Right atrium auricular region (tissue), 2 donors: Measurements from ENCODE around the gene TLE4. TPM values are rescaled to one million over a fixed set of nuclear protein-coding genes. Genes with fewer than 3 reads are reported as not detected.
A peak's percentile ranks its signal among the peaks of the same experiment; 100 is the strongest.

ENCODE experiments used
- DNase-seq: peaks from one replicate; pipeline ENCODE4 v3.0.0-alpha.2; 2019; ENCODE audit warnings: low spot score
- H3K27ac ChIP-seq, 2 donors: fragments of 200-600 bp; sonication (generic); 1 replicate in 1 of 2; 2 replicates in 1 of 2; pipeline ENCODE4 v1.5.1; 2016 to 2019
- H3K27me3 ChIP-seq, 2 donors: fragments of 200-600 bp; sonication (generic); one replicate each; pipeline versions ENCODE4 v1.5.1 to v1.6.0; 2017 to 2019
- H3K36me3 ChIP-seq: fragments of 200-600 bp; sonication (generic); one replicate; pipeline ENCODE4 v1.5.1; 2016
- H3K4me1 ChIP-seq, 2 donors: fragments of 200-600 bp; sonication (generic); one replicate each; pipeline versions ENCODE4 v1.5.1 to v1.6.0; 2017 to 2019
- H3K4me3 ChIP-seq, 2 donors: fragments of 200-600 bp; sonication (generic); 1 replicate in 1 of 2; 2 replicates in 1 of 2; pipeline ENCODE4 v1.5.1; 2017 to 2019; ENCODE audit warnings: mild to moderate bottlenecking in 1 of 2, moderate library complexity in 1 of 2
- H3K9me3 ChIP-seq, 2 donors: fragments of 200-600 bp; sonication (generic); one replicate each; pipeline ENCODE4 v1.5.1; 2019
- total RNA-seq, 2 donors: library from RNA; depleted of rRNA; stranded (reverse); fragments of >200 nt; gene quantifications; one replicate each; pipeline ENCODE4 v1.1.0, GENCODE V29; 2016
- TF ChIP-seq, protein P1 (sequence below), 2 donors: fragments of 200-600 bp; sonication (generic); IDR thresholded peaks; one replicate each; pipeline ENCODE4 v1.5.1; 2019; ENCODE audit warnings: antibody characterized with exemption in 2 of 2

The TLE4 gene
- total RNA-seq, 2 donors from 2014 or later: 18.9 to 26.1 TPM

DNA sequence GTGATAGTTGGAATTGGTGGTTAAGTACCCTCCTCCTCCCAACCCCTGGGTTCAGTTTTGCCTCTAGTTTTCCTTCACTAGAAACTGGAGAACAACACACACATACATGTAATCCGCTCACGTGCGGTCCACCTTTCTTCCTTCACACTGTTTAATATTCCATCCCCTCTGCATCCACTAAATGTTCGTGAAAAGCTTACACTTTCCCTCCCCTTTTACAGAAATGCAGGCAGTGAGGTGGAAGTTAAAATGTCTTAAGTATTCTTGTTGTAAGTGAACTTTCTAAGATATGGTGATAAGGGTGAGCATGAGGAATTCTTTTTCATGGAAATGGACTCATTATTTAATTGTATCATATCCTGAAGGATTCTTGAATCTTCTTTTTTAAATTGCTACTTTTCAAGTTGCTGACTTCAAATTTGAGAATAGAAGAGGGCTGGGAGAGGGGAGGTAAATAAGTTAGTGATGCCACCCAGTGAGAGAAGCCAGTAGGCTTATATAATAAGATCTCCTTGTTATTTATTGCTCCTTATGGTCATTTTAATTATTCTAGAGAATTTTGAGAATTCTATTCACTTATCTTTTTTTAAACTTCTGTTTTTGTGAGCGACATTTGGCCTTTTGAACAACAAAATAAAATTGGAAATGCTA, 90.2 kb downstream of the TLE4 start:
- Histone ChIP-seq H3K4me1 (peaks cover 0 to 32% of the 10 kb centered on the region in 2 donors), H3K9me3 (no peaks in the 10 kb centered on the region), H3K27me3 (no peaks in the 10 kb centered on the region), H3K36me3 (no peaks in the 10 kb centered on the region), H3K4me3 (no peak overlapping the region), H3K27ac (no peak overlapping the region)
- DNase-seq: no peak
- TF ChIP-seq, protein P1, sequence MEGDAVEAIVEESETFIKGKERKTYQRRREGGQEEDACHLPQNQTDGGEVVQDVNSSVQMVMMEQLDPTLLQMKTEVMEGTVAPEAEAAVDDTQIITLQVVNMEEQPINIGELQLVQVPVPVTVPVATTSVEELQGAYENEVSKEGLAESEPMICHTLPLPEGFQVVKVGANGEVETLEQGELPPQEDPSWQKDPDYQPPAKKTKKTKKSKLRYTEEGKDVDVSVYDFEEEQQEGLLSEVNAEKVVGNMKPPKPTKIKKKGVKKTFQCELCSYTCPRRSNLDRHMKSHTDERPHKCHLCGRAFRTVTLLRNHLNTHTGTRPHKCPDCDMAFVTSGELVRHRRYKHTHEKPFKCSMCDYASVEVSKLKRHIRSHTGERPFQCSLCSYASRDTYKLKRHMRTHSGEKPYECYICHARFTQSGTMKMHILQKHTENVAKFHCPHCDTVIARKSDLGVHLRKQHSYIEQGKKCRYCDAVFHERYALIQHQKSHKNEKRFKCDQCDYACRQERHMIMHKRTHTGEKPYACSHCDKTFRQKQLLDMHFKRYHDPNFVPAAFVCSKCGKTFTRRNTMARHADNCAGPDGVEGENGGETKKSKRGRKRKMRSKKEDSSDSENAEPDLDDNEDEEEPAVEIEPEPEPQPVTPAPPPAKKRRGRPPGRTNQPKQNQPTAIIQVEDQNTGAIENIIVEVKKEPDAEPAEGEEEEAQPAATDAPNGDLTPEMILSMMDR (IDR thresholded peaks at IDR 0.05): no peak

- TF ChIP-seq, protein P1 (IDR thresholded peaks at IDR 0.05): no peak
- Histone ChIP-seq H3K4me1 (peaks cover 0 to 32% of the 10 kb centered on the region in 2 donors), H3K4me3 (no peak overlapping the region), H3K36me3 (no peaks in the 10 kb centered on the region), H3K27ac (peak overlapping the region in 1 of 2 donors; percentile 11), H3K27me3 (no peaks in the 10 kb centered on the region), H3K9me3 (no peaks in the 10 kb centered on the region)
- no peak for DNase-seq
These were observed 90.8 kb downstream of the TLE4 start for GRCh38 chr9:79662537-79662956.

DNA sequence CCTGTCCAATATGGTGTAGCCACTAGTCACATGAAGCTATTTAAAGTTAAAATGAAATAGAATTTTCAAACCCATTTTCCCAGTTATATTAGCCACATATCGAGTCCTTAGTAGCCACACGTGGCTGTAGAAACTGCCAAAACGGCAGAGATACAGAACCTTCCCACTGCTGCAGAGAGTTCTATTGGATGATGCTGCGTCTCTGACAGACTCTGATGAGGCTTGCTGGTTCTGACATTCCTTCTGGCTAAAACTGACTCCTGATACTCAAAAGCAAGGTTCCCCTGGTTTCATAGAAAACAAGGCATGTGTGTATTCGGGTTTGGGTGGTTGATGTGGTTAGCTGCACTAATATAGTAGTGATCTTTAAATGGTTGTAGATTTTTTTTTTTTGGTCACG, 91.5 kb downstream of the TLE4 start:
- H3K36me3 ChIP-seq: no peaks in the 10 kb centered on the region
- DNase-seq: no peak

DNA sequence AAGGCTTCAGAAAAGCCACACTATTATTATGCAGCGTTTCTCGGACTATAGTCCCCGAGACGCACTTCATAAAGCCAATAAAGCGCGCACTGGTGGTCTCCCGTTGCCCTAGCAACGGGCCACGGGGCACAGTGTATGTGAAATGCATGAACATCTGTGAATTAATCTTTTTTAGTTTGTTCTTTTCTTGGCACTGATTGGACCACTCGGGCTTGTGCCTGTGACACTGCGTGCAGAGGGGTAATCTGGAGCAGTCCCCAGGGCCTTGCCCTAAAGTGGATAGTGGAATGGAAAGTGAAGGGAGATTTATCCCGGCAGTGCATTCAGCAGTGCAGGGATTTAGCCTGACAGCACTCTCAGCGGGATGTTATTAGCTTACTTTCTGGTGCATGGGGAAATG, 92.1 kb downstream of the TLE4 start:
- Histone ChIP-seq H3K4me1 (peaks cover 0 to 44% of the 10 kb centered on the region in 2 donors), H3K36me3 (no peaks in the 10 kb centered on the region), H3K9me3 (no peaks in the 10 kb centered on the region), H3K27me3 (no peaks in the 10 kb centered on the region), H3K27ac (no peak overlapping the region), H3K4me3 (no peak overlapping the region)
- TF ChIP-seq, protein P1 (IDR thresholded peaks at IDR 0.05): no peak
- no peak for DNase-seq

More for the DNA sequence above, 91.5 kb downstream of the TLE4 start:
- no peak overlapping the region for H3K27ac ChIP-seq
- no peak overlapping the region for H3K4me3 ChIP-seq
- peaks cover 0 to 39% of the 10 kb centered on the region in 2 donors for H3K4me1 ChIP-seq
- TF ChIP-seq, protein P1 (IDR thresholded peaks at IDR 0.05): no peak
- no peaks in the 10 kb centered on the region for H3K27me3 ChIP-seq
- H3K9me3 ChIP-seq: no peaks in the 10 kb centered on the region

DNA sequence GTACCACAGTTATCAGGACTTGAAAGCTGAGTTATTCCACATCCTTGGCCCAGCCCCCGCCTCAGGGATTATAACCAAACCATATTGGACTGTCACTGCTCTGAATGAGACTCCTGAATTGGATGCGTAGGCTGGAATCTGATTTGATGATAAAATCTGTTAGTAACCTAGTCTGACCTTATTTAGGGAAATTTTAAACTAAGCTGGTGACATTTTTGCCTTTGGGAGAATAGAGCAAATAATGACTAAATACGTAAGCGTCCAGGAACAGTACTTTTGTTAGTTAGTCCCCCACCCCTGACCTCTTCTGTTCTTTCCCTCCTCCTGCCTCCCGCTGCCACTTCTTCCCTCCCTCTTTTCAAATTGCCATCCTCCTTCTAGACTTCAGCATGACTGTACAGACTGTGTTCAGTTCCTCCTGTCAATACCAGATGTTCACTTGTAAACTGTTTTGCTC, 92.6 kb downstream of the TLE4 start:
- Histone ChIP-seq H3K27me3 (no peaks in the 10 kb centered on the region), H3K27ac (no peak overlapping the region), H3K4me3 (no peak overlapping the region), H3K4me1 (peaks cover 0 to 50% of the 10 kb centered on the region in 2 donors), H3K36me3 (no peaks in the 10 kb centered on the region), H3K9me3 (no peaks in the 10 kb centered on the region)
- TF ChIP-seq, protein P1 (IDR thresholded peaks at IDR 0.05): no peak
- no peak for DNase-seq

DNA sequence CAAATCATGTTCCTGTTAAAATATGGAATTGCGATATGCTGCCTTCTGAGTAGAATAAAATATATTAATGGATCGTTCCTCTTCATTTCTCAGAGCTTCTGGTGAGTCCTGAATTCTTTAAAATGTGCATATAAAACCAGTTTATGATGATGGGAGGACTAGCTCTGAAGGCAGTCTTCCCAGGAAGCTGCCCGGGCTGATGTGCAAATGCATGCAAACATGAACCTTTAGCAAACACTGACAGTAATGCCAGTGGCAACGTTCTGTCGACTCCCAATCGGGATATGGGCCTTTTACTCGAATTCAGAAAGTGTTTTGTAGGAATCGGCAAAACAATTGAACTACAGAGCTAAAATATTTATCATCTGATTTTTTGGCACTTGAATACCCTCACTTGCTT, 93.6 kb downstream of the TLE4 start:
- H3K36me3 ChIP-seq: no peaks in the 10 kb centered on the region
- H3K4me3 ChIP-seq: no peak overlapping the region
- H3K27ac ChIP-seq: no peak overlapping the region
- H3K9me3 ChIP-seq: no peaks in the 10 kb centered on the region
- H3K27me3 ChIP-seq: no peaks in the 10 kb centered on the region
- peaks cover 0 to 53% of the 10 kb centered on the region in 2 donors for H3K4me1 ChIP-seq
- TF ChIP-seq, protein P1 (IDR thresholded peaks at IDR 0.05): no peak
- no peak for DNase-seq
